GM19043 (cell line): ENCODE measurements around the gene OLFML3.

Experiments used
- ATAC-seq: cut with Tn5 transposase; IDR thresholded peaks from one replicate; pipeline ENCODE4 v1.9.1; 2021; ENCODE audit warnings: low read depth; ENCODE audit not compliant: unreplicated experiment

OLFML3 gene

DNA sequence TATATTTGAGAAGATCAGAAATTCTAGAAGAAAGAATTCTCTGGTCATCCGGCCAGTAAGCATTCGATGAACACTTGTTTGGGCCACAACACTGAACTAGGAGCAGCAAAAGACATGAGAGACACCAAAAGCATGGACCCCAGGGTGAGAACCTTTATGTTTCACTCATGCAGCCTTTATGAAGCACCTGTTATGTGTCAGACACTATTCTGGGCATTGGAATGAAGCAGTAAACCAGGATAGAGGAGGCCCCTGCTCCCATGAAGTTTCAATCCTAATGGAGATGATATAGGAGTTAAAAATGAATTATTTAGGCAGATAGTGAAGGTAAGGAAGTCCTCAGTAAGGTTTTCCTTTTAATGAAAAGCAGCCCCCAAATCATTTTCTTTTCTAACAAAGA is 43.6 kb downstream of the OLFML3 start:
- no peak for ATAC-seq

DNA sequence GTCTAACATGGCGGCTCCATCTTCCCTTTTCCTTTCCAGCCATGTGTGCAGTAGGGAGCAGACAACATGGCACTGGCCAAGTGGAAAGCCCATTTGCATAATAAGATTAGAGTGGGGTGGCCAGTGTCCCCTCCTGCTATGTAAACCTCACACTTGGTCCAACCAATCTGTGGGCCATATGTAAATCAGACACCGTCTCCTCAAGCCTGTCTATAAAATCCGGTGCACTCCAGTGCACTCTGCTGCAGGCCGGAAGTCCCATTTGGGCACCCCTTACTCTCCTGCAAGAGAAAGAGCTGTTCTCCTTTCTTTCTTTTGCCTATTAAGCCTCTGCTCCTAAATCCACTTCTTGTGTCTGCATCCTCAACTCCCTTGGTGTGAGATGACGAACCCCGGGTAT is 44.1 kb downstream of the OLFML3 start:
- ATAC-seq, result no peak

DNA sequence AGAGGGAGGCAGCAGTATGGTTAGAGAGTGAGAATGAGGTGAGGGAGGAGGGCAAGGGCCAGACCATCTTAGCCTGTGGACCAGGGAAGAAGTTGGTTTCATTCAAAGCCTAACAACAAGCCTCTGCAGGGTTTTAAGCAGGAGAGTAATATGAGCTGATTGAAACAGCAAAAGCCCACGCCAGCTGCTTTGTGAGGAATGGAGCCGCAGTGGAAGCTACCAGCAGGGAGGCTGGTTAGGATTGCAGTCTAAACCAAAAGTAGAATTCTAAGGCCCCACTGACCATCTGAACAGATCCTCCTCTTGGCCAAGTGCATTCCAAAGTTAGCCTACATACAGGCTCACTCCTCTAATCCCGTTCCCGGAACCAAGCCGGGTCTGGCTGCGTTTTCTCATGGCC is 44.8 kb downstream of the OLFML3 start:
- no peak for ATAC-seq

DNA sequence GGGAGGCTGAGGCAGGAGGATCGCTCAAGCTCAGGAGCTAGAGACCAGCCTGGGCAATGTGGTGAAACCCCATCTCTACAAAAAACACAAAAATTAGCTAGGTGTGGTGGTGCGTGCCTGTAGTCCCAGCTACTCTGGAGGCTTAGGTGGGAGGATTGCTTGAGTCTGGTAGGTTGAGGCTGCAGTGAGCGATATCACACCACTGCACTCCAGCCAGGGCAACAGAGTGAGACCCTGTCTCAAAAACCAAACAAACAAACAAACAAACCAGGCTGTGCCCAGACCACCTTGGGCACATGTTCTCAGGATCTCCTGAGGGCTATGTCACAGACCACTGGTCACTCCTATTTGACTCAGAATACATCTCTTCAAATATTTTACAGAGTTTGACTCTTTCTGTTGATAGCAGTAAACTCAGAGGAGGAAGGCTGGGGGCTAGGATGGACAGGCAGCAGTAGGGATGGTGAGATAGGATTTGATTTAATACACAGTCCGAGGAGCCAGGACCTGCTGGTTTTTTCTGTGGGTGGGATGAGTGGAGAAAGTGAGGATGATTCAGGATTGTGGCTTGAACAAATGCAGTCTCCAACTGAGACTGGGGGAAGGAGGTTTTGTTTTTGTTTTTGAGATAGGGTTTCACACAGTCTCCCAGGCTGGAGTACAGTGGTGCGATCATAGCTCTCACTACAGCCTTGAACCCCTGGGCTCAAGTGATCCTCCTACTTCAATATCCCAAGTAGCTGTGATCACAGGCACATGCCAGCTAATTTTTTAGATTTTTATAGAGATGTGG is 46.5 kb downstream of the OLFML3 start:
- no peak for ATAC-seq

DNA sequence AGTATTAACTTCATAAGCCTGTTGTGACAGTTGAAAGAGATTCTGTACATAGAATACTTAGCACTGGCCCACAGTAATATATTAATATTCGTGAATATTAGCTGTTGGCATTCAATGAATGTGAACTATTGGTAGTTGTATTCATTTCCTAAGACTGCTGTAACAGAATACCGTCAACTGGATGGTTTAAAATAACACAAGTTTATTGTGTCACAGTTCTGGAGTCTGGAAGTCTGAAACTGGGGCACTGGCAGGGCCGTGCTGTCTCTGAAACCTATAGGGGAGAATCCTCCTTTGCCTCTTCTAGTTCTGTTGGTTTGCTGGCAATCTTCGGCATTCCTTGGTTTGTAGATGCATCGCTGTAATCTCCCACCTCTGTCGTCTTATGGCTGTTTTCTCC is 47.5 kb downstream of the OLFML3 start:
- no peak for ATAC-seq
